Keratinocyte (primary cell): Measurements from ENCODE around the gene MN1. TPM values are rescaled to one million over a fixed set of nuclear protein-coding genes. Genes with fewer than 3 reads are reported as not detected.

Source experiments
- DNase-seq: peaks from one replicate; pipeline ENCODE4 v3.0.0-alpha.2; 2011; ENCODE audit warnings: low read depth, missing footprints, low spot score
- FAIRE-seq: peaks from 2 replicates; lab custom pipeline; 2011; peaks lifted over from hg19 to GRCh38; lab: Jason Lieb, UNC
- H2AFZ ChIP-seq: 2 replicates; pipeline ENCODE4 v1.6.0; 2012; ENCODE audit warnings: low read length, control low read depth, inconsistent platforms; ENCODE audit not compliant: control insufficient read depth
- H3K27ac ChIP-seq: 2 replicates; pipeline ENCODE4 v1.5.1; 2011; ENCODE audit warnings: low read length; ENCODE audit not compliant: control insufficient read depth, insufficient read depth
- H3K27me3 ChIP-seq: 3 replicates; pipeline ENCODE4 v1.6.0; 2011; ENCODE audit warnings: low read length; ENCODE audit not compliant: control insufficient read depth, insufficient read depth; ENCODE audit errors: extremely low read depth
- H3K36me3 ChIP-seq, 2 experiments: 2 replicates in 1 of 2; 3 replicates in 1 of 2; pipeline ENCODE4 v1.5.1; 2011; ENCODE audit warnings: low read length in 2 of 2, mild to moderate bottlenecking in 1 of 2; ENCODE audit not compliant: control insufficient read depth in 2 of 2, insufficient read depth in 2 of 2; ENCODE audit errors: extremely low read depth in 1 of 2
- H3K4me1 ChIP-seq: 3 replicates; pipeline ENCODE4 v1.5.1; 2011; ENCODE audit warnings: low read length; ENCODE audit not compliant: control insufficient read depth, insufficient read depth; ENCODE audit errors: extremely low read depth
- H3K4me2 ChIP-seq: 3 replicates; pipeline ENCODE4 v1.6.0; 2011; ENCODE audit warnings: low read depth, low read length; ENCODE audit not compliant: control insufficient read depth, insufficient read depth; ENCODE audit errors: extremely low read depth
- H3K4me3 ChIP-seq, 3 experiments: fragments of 200-600 bp in 1 of 3; sonication (generic) in 1 of 3; 2 replicates in 2 of 3; 3 replicates in 1 of 3; pipeline ENCODE4 v1.5.1; 2011 to 2016; ENCODE audit warnings: low read length in 3 of 3, mild to moderate bottlenecking in 3 of 3, control low read depth in 2 of 3, inconsistent platforms in 1 of 3, low read depth in 1 of 3, mixed read lengths in 1 of 3, mixed run types in 1 of 3, moderate library complexity in 1 of 3; ENCODE audit not compliant: control insufficient read depth in 2 of 3, insufficient read depth in 2 of 3; ENCODE audit errors: extremely low read depth in 1 of 3
- H3K79me2 ChIP-seq: 2 replicates; pipeline ENCODE4 v1.6.0; 2012; ENCODE audit warnings: low read length; ENCODE audit not compliant: control insufficient read depth, insufficient read depth
- H3K9ac ChIP-seq: 3 replicates; pipeline ENCODE4 v1.6.0; 2011; ENCODE audit warnings: low read length; ENCODE audit not compliant: control insufficient read depth, insufficient read depth; ENCODE audit errors: extremely low read depth
- H3K9me1 ChIP-seq: 3 replicates; pipeline ENCODE4 v1.6.0; 2011; ENCODE audit warnings: low read length; ENCODE audit not compliant: control insufficient read depth, insufficient read depth; ENCODE audit errors: extremely low read depth
- H3K9me3 ChIP-seq: 2 replicates; pipeline ENCODE4 v1.5.1; 2012; ENCODE audit warnings: low read depth, low read length; ENCODE audit not compliant: control insufficient read depth
- H4K20me1 ChIP-seq: 3 replicates; pipeline ENCODE4 v1.6.0; 2011; ENCODE audit warnings: low read length; ENCODE audit not compliant: control insufficient read depth, insufficient read depth; ENCODE audit errors: extremely low read depth
- EZH2 ChIP-seq: IDR thresholded peaks from one replicate; pipeline ENCODE4 v1.6.1; 2012; ENCODE audit warnings: inconsistent platforms, mild to moderate bottlenecking, low read length, moderate library complexity
- dilution Hi-C: fragments of 300-500 bp; cut with MboI; formaldehyde crosslinking; loops from one replicate; pipeline ENCODE4 v1.7.0; 2020; ENCODE audit warnings: low sequenced_read_pairs; ENCODE audit not compliant: extremely low pct_ligation_motif_present
- polyA plus RNA-seq, 5 experiments: library from polyadenylated mRNA; depleted of rRNA in 3 of 5; stranded (reverse) in 3 of 5; stranded (forward) in 1 of 5; unstranded in 1 of 5; fragments of >200 nt; gene quantifications; 1 replicate in 1 of 5; 2 replicates in 3 of 5; 3 replicates in 1 of 5; pipeline versions ENCODE4 v1.2.1 to v1.2.3, GENCODE V29; 2011 to 2012; ENCODE audit warnings: missing spikeins in 2 of 5, low read depth in 1 of 5, low replicate concordance in 1 of 5
- TF ChIP-seq, protein P1 (sequence below), 3 experiments: IDR thresholded peaks in 1 of 3; conservative IDR thresholded peaks in 1 of 3; optimal IDR thresholded peaks in 1 of 3; 2 replicates in 2 of 3; 3 replicates in 1 of 3; pipeline versions ENCODE3 to v1.5.1; 2011; ENCODE audit warnings: low read length in 3 of 3, mild to moderate bottlenecking in 3 of 3, moderate library complexity in 2 of 3, control low read depth in 1 of 3, inconsistent platforms in 1 of 3; ENCODE audit not compliant: insufficient read depth in 2 of 3; ENCODE audit errors: extremely low read depth in 1 of 3

The MN1 gene
- polyA plus RNA-seq, 1 donor (not counting 4 experiments of a cell fraction or from before 2014, with no cell fraction given), result 2.2 TPM

DNA sequence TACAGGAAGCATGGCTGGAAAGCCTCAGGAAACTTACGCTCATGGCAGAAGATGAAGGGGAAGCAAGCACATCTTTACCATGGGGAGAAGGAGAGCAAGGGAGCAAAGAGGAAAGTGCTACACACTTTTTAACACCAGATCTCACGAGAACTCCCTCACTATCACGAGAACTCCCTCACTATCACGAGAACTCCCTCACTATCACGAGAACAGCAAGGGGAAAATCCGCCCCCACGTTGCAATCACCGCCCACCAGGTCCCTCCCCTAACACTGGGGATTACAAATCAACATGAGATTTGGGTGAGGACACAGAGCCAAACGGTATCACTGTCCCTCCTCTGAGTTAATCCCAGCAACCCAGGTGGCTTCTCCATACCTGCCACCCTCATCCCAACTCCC, 84.5 kb downstream of the MN1 start:
- dilution Hi-C loops, result no loop called here
- Histone ChIP-seq H3K36me3 (no peaks in the 10 kb centered on the region), H3K4me2 (no peak overlapping the region), H3K27me3 (no peaks in the 10 kb centered on the region), H3K4me3 (no peak overlapping the region), H3K4me1 (peaks cover 42% of the 10 kb centered on the region), H2AFZ (no peak overlapping the region), H3K27ac (peak overlapping the region; percentile 96), H3K79me2 (no peaks in the 10 kb centered on the region), H3K9ac (no peak overlapping the region), H3K9me1 (no peaks in the 10 kb centered on the region), H3K9me3 (no peaks in the 10 kb centered on the region), H4K20me1 (no peaks in the 10 kb centered on the region)
- peak; percentile 66 for FAIRE-seq
- TF ChIP-seq, protein P1, sequence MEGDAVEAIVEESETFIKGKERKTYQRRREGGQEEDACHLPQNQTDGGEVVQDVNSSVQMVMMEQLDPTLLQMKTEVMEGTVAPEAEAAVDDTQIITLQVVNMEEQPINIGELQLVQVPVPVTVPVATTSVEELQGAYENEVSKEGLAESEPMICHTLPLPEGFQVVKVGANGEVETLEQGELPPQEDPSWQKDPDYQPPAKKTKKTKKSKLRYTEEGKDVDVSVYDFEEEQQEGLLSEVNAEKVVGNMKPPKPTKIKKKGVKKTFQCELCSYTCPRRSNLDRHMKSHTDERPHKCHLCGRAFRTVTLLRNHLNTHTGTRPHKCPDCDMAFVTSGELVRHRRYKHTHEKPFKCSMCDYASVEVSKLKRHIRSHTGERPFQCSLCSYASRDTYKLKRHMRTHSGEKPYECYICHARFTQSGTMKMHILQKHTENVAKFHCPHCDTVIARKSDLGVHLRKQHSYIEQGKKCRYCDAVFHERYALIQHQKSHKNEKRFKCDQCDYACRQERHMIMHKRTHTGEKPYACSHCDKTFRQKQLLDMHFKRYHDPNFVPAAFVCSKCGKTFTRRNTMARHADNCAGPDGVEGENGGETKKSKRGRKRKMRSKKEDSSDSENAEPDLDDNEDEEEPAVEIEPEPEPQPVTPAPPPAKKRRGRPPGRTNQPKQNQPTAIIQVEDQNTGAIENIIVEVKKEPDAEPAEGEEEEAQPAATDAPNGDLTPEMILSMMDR (optimal IDR thresholded peaks at IDR 0.05 in 1 of 3, IDR thresholded peaks at IDR 0.05 in 1 of 3, conservative IDR thresholded peaks at IDR 0.05 in 1 of 3; ENCODE audit: extremely low read depth in 1 of 3, insufficient read depth in 2 of 3, low read length in 3 of 3), result no peak
- no peak for TF ChIP-seq EZH2
- DNase-seq, result no peak

DNA sequence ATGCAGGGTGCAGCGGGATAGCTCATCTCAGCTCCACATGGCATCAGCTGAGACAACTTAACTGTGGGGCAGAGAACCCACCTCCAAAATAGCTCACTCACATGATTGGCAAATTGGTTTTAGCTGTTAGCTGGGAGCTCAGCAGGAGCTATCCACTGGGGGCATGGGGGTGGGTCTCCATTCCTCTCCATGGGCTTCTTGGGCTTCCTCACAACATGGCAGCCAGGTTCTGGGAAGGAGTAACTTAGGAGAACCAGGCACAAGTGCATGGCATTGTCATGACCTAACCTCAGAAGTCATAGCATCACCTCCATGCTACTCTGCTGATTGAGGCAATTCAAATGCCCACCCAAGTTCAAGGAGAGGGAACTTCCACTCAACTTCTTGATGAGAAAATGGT, 85.5 kb downstream of the MN1 start:
- no peak overlapping the region for H3K4me3 ChIP-seq
- no peaks in the 10 kb centered on the region for H3K36me3 ChIP-seq
- H3K9me3 ChIP-seq, result no peaks in the 10 kb centered on the region
- H3K4me1 ChIP-seq, result peaks cover 42% of the 10 kb centered on the region
- TF ChIP-seq EZH2, result no peak
- TF ChIP-seq, protein P1 (optimal IDR thresholded peaks at IDR 0.05 in 1 of 3, IDR thresholded peaks at IDR 0.05 in 1 of 3, conservative IDR thresholded peaks at IDR 0.05 in 1 of 3; ENCODE audit: extremely low read depth in 1 of 3, insufficient read depth in 2 of 3, low read length in 3 of 3), result no peak
- H3K27ac ChIP-seq, result no peak overlapping the region
- no peaks in the 10 kb centered on the region for H3K9me1 ChIP-seq
- DNase-seq, result no peak
- no peak overlapping the region for H3K4me2 ChIP-seq
- dilution Hi-C loops, result no loop called here
- H2AFZ ChIP-seq, result no peak overlapping the region
- H3K27me3 ChIP-seq, result no peaks in the 10 kb centered on the region
- H3K9ac ChIP-seq, result no peak overlapping the region
- FAIRE-seq, result no peak
- no peaks in the 10 kb centered on the region for H3K79me2 ChIP-seq
- H4K20me1 ChIP-seq, result no peaks in the 10 kb centered on the region
